Stimulated activated CD4-positive, alpha-beta T cell treated with anti-CD3 and anti-CD28 coated beads, Interleukin-12 subunit alpha, Interleukin-12 subunit beta, amount 100 ng/mL, for 48 hours (primary cell): ENCODE measurements around the gene GLMP.

Experiments
- DNase-seq, 3 donors: peaks; one replicate each; pipeline ENCODE4 v3.0.0-alpha.2; 2020; ENCODE audit warnings: low read depth in 2 of 3, low spot score in 1 of 3

Gene GLMP

DNA sequence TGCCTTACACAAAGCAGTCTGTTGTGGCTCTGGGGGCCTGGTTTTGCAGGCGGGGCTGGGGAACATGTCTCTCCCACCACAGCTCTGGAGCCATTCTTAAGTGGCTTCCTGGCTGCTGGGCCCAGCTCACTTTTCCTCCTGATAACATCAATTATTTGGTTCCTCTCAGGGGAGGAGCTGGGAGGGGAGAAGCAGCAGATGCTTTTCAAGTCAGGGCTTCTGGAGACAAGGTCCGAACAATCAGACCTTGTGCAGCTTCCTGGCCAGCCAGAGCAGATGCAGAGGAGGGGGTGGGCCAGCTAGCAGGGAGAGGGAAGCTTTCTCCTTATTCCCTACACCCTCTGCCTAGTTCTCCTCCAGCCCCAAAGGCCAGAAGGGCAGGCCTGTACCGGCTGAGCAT is 44.0 kb downstream of the GLMP start:
- DNase-seq = no peak

DNA sequence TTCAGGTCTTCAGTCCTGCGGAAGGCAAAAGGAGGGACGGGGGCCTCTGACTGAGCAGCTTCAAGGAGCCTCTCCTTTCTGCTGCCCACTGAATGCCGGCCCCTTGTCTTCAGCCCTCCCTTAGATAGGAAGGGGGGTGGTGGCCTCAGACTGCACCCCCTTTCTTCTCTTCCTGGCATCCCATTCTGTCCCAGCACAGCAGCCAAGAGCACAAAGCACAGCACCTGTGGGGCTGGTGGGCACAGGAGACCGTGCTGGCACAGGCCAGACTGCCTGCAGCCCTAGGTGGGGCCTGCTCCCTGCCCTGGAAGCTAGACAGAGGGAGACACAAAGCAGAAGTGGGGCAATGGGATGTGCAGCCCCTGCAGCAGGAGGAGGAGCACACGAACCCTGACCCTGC is 45.9 kb downstream of the GLMP start:
- DNase-seq = no peak

DNA sequence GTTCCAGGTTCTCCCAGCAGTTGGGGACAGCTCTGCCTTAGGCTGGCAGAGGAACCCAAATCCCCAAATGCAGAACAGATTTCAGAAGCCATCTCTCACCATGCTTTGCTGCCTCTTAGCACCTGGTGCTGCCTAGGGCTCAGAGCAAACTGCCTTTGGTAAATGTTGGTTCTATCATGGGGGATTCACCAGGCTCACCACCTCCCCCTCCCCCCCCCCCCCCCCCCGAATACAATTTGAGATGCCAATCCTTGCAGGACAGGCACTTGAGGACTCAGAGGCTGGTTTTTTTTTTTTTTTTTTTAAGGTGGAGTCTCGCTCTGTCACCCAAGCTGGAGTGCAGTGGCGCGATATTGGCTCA is 47.2 kb downstream of the GLMP start:
- DNase-seq = no peak

DNA sequence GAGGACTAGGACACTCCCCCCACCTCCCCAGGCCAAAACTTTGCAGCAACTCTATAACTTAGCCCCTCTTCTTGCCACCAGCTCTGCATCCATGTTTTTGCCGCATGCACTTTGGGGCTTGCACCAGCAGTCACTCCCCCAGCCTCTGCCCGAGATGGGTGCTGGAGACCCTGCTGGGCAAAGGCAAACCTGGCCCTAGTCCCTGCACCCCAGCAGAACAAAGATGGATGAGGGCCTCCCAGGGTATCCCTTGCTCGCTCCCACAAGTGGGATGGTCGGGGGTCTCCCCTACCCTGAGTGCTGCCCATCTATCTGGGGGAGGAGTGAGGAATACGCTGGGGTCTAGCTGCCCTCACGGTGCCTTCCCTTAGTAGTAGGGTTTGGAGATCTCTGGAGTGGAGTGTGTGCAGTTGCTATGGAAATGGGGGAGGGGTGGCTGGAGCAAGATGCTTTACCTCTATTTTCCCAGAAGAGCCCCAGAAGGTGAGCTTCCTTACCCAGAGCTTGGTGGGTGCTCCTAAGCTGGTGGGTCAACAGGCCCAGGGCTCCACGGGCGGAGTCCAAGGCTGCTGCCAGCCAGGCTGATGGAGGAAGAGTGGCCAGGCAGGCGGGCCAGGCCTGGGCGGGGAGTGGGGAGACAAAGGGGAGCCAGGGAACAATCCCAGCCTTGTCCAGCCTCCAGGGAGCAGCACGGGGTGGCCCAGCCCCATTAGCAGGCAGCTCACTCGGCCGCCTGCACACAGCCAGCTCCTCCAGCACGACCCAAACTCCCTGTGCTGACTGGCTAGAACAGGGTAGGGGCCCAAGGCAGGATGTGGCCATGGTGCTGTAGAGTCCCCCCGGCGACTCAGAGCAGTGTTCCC is 47.8 kb downstream of the GLMP start, which contains the start of gene PAQR6:
TSS of gene PAQR6 (minus strand) at position 597 of the 863 bp plus-strand sequence. CDS start 1,325 bp downstream, outside the sequence.
- no peak for DNase-seq

DNA sequence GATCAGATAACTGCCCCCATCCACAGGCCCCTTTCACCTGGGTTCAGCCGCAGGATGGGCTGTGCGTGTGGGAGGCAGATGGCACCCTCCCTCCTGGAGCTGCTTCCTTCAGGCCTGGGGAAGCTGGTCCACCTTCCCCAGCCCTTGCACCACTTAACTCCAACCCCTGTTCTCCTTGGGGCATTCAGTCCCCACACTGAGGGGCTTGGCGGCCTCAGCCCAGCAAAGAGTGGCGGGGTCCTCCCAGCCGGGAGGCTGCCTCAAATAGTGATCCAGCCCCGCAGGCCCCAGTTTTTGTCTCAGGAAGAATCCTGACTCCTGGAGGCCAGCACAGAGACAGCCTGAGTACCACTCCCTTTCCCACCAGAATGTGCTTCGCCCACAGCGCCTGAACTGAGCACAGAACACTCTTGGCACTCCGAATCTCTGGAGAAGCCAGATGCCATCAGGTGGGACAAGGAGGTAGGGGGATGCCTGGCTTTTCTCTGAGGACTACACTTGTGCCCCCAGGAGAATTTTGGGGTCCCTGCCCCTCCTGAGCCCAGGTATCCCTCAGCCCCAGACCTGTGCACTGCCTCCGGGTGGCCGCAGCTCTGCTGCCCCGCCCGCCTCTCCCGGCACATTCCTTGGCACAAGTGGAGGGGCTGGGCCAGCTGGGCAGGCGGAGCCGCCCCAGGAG is 48.6 kb downstream of the GLMP start:
- no peak for DNase-seq

DNA sequence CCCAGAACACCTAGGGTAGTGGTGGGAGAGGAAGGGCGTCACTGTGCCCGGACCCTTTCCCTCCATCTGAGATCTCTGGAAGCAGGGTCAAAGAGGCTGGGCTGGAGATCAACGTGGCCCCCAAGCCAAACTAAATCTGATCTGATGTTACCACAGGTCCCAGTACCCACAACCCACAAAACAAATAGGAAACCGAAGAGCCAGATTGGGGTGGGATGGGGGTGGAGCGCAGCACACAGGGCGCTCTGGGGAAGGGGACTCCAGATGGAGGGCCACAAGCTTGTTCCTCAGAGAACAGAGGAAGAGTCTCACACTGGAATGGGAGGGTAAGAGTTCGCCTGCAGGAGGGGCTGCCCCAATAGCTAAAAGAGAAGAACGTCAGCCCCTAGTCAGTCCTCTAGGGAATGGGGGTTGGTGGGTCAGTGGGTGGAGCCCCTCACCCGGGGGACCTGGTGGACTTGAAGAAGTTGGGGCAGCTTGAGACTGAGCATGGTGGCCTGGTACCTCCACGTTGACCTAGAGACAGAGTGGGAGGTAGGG is 49.2 kb downstream of the GLMP start:
- DNase-seq = no peak

DNA sequence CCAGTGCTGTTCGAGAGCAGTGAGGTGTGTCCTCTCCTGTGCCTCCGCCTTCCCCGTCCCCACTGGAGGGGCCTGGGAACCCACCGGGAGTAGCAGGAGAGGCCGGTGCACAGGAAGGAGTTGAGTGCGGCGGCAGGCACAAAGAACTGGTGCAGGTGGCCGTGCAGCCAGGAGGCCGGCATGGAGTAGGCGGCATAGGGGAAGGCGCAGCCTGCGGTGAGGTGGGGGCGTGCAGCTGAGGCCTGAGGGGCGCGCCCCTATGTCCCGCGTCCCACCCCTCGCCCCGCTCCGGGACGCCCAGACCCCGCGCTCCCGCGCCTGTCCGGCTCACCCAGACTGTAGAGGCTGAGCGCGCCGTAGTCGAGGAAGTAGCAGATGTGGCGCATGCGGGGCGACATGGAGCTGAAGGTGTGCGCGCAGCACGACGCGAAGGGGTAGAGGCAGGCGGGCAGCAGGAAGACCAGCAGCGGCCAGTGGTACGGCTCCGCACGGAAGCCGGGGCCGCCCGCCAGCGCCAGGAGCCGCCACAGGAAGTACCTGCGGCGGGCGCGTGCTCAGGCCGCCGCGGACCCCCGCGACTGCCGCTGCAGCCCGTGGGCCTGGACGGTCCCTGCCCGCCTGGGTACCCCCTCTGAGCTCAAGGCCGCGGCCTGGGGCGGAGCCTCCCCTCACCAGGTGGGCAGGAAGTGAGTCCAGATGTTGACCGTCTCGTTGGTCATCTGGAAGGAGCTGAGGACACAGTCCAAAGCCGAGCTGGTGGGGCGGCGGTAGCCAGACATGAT is 49.8 kb downstream of the GLMP start:
- DNase-seq = peak in 1 of 3 donors; percentile 14

DNA sequence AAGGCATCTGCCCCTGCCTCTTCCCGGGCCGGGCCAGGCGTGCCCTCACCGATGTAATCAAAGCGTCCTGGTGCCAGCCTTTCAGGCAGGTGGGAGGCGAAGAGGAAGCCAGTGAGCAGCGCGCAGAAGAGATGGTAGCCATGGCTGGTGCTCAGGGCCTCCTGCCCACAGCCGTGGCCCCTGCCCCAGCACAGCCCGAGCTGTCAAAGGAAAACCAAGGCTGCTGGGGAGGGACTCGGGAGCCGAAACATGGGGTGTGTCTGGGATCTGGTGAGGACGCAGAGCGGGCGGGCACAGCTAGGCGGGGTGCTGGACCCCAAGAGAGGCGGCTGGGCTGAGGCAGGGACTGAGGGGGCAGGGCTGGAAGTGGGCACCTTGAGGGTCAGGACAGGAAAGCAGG is 50.8 kb downstream of the GLMP start:
- no peak for DNase-seq

DNA sequence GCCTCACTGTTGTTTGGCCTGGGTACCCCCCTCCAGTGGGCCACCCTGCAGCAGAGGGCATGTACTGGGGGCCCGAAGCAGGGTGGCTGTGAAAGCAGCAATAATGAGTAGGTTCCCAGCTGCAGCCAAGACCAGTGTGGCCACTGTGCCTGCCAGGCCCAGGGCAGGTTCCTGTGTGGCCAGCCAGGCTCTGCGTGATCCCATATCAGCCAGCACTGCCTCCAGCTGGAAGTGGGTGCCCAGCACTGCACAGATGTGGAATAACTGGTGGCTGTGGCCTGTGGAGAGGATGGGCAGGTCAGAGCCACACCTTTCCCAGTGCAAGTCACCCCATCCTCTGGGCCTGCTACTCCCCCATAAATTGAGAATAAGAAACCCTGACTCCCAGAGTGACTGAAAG is 51.4 kb downstream of the GLMP start:
- no peak for DNase-seq

DNA sequence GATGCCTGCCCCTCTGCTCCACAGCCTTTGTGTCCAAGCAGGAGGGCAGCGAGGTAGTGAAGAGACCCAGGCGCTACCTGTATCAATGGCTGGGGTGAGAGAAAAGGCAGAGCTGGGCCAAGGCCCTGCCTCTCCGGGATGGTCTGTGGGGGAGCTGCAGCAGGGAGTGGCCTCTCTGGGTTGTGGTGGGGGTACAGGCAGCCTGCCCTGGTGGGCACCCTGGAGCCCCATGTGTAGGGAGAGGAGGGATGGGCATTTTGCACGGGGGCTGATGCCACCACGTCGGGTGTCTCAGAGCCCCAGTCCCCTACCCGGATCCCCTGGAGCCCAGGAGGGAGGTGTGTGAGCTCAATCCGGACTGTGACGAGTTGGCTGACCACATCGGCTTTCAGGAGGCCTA is 52.7 kb downstream of the GLMP start:
- DNase-seq = no peak
